GM13976 (cell line): ENCODE measurements around the gene CHD3.

Experiments
- DNase-seq: peaks from one replicate; pipeline ENCODE4 v3.0.0; 2012; ENCODE audit warnings: low spot score
- in situ Hi-C: fragments of 300-500 bp; cut with MboI; formaldehyde crosslinking; loops from one replicate; pipeline ENCODE4 v1.12.0; 2022; ENCODE audit warnings: low sequenced_read_pairs, mixed read lengths, inconsistent platforms; ENCODE audit not compliant: unreplicated experiment
- TF ChIP-seq, protein P1 (sequence below): IDR thresholded peaks from 2 replicates; pipeline ENCODE4 v1.5.1; 2012; ENCODE audit warnings: borderline replicate concordance, mild to moderate bottlenecking; ENCODE audit not compliant: insufficient read depth; ENCODE audit errors: extremely low read depth, missing control alignments, control extremely low read depth

The CHD3 gene

DNA sequence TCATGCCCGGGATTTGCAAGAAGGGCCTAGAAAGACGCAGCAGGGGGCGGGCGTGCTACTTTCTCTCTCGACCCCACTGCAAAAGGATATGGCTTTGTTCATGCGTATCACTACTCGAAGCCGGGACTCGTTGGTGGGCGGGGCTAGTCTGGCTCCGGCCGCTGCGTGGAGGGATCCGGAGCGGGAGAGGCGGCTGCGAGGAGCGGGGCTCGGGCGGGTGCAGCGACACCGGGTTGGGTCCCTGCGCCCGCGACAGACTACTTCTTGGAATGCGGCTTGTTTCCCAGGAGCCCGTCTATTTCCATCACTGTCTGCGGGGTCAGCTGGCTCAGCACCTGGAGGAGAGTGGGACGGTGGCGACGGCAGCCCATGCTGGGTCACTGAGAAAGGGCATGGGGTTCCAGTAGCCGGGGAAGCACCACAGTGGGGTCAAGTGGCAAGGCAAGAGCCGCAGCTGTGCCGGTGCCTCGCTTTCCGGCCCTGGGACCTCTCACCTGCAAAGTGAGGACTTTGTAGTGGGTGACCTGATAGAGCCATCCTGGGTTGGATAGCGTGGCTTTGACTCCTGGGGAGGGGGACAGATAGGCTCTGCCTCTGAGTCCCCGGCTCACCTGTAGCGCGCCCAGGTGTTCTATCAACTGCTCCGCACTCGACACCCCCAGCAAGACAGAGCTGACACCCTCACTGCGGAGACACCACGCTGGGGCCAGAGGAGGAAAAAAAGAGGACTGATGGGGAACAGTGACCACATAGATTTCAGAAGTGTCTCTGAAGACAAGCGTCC is 34.4 kb downstream of the CHD3 start:
- DNase-seq, result peak; percentile 84

DNA sequence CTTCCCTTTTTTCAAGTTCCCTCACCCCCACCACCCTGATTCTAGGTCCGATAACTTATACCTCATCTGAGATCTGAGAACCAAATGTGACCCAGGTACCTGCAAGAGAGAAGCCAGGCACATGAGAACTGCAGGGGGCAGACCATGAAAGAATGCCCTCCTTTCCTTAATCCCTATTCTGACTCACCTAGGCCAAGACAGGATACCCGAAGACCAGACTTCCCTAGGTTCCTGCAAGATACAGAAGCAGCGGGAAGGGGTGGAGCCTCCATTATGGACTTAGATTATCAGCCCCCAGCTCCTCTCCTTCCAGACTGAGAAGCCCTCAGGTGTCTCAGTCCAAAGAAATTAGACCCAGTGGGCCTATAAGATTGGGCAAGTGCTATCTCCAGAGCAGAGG is 39.0 kb downstream of the CHD3 start:
- in situ Hi-C loops, result no loop called here
- TF ChIP-seq, protein P1, sequence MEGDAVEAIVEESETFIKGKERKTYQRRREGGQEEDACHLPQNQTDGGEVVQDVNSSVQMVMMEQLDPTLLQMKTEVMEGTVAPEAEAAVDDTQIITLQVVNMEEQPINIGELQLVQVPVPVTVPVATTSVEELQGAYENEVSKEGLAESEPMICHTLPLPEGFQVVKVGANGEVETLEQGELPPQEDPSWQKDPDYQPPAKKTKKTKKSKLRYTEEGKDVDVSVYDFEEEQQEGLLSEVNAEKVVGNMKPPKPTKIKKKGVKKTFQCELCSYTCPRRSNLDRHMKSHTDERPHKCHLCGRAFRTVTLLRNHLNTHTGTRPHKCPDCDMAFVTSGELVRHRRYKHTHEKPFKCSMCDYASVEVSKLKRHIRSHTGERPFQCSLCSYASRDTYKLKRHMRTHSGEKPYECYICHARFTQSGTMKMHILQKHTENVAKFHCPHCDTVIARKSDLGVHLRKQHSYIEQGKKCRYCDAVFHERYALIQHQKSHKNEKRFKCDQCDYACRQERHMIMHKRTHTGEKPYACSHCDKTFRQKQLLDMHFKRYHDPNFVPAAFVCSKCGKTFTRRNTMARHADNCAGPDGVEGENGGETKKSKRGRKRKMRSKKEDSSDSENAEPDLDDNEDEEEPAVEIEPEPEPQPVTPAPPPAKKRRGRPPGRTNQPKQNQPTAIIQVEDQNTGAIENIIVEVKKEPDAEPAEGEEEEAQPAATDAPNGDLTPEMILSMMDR, result no peak
- DNase-seq, result no peak

More for the DNA sequence above, 34.4 kb downstream of the CHD3 start:
- in situ Hi-C loops, result no loop called here
- TF ChIP-seq, protein P1, result no peak

DNA sequence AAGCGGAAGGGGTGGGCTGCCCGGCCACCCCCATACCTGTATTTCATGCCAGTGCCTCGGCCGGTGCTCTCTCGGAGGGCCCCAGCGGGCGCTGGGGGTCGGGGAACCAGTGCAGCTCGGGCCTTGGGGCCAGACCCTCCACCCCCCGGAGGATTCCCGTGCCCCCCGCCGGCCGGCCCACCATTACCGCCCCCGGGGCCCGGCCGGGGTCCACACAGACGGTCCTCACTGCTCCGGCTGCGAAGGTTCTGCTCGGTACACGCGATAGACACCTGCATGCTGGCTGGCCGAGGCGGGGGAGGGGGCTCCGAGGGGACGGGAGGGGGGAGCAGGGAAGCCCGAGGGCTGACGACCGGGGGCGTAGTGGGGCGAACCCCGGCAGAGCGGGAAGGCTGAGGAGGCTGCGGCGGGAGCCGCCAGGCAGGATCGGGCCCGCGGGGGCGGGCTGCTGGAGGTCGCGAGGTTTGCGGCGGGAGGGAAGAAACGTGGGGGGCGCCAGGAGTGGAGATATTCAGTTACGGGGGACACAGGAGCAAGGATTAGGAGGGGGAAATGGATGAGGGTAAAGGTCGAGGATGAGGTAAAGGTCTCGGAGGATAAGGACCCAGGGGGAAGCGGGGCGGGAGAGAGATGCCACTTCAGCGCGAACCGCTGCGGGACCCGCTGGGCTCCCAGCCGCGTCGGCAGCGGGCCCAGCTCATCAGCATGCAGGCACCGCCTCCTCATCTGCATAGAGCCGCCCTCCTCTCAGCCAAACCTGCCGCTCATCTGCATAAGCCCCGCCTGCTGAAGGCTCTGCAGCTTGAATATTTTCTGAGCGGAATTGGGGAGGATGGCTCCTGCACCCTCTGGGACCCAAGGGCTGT is 40.8 kb downstream of the CHD3 start, which contains the start of gene KCNAB3:
Gene KCNAB3, minus strand, starts transcription at position 699 of the 866 bp plus-strand sequence. Its CDS starts 421 bp downstream, at position 278.
- in situ Hi-C loops, result no loop called here
- peak; percentile 68 for DNase-seq
- TF ChIP-seq, protein P1, result no peak

DNA sequence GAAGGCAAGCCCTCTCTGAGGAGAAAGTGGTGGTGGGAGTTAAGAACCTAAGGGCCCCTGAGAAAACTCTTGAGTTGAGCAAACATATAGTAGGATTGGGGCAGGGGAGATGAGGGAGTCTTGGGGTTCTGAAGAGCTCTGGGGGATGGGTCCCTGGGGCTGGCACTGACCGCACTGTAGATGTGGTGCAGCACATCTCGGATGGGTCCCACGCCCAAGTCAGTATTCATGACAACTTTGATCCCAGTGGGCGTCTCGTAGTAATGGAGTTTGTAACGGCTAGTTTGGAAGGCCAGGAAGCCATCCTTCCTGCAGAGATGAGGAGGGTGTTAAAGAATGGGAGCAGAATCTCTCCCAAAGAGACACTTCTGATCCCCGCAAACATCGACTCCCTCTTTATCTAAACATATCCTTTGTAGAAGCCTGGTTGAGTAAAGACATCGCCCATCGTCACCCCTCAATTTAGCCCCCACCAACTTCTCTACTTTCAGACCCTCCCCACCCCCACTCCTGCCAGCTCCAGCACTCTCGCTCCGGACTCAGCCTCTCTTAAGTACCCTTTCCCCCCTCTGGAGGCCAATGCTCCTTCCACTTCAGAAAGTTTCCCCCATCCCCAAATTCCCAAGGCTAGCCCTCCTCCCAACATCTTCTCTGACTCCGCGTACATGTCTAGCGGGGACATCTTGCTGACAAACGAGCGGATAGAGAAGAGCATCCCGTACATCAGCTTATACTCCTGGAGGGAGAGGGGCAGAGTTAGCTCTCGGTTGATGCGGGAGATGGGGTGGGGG is 42.4 kb downstream of the CHD3 start:
- DNase-seq, result no peak
- TF ChIP-seq, protein P1, result no peak
- in situ Hi-C loops, result no loop called here

DNA sequence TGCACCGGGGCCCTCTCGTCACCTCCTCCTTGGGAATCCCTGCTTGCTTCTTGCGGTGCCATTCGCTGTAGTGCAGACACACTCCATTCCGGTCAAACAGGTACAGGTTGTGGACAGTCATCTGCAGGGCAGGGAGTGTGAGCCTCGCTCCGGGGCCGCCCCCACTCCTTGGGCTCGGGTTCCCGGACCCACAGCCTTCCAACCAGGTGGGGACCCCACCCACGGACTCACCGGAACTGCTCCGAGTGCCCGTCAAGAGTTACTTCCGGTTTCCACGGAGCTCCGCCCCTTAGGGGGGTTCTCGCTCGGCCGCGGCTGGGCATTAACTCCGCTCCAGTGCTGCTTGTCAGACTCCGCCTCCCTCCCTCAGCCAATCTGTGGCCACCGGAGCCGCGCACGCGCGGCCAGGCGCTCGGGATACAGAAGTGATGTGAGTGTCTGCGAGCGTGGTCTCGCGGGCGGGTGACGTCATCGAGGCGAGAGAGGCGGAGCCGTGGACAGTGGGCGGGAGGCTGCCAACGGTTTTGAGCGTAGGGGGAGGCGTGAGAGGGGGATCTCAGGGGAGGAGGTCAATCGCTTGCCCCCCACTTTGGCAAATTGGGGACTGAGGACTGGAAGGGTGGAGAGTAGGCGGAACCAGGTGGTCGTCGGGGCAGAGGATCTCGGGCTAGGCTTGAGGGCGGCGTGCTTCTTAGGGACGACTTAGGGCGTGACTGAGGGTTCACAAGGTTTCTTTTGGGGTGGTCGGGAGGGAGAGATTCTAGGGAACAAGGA is 43.3 kb downstream of the CHD3 start, which contains the start of the genes CNTROB and TRAPPC1:
Gene CNTROB, plus strand, starts transcription at position 498 of the 774 bp plus-strand sequence. CDS start 874 bp downstream, outside the sequence.
Gene TRAPPC1, minus strand, starts transcription at position 238 of the 774 bp plus-strand sequence. Its CDS starts 117 bp downstream, at position 121.
- DNase-seq, result peak; percentile 100
- in situ Hi-C loops, result no loop called here
- TF ChIP-seq, protein P1, result no peak
